T-helper 2 cell treated with Interferon-gamma antibody and Interleukin-4, amounts not matched to agents 5 μg/mL and 100 μg/mL, for 36 hours (primary cell): ENCODE measurements around the gene NPL.
A peak's percentile ranks its signal among the peaks of the same experiment; 100 is the strongest.

Source experiments
- DNase-seq: peaks from one replicate; pipeline ENCODE4 v3.0.0; 2021; ENCODE audit warnings: low spot score
- H3K27ac Mint-ChIP-seq: one replicate; pipeline ENCODE4 v1.8.0; 2021; ENCODE audit warnings: mild to moderate bottlenecking, mixed read lengths
- H3K27me3 Mint-ChIP-seq: one replicate; pipeline ENCODE4 v1.8.0; 2021; ENCODE audit warnings: low read depth, mixed read lengths
- H3K36me3 Mint-ChIP-seq: one replicate; pipeline ENCODE4 v1.8.0; 2021; ENCODE audit warnings: low read depth, mixed read lengths
- H3K4me1 Mint-ChIP-seq: one replicate; pipeline ENCODE4 v1.8.0; 2021; ENCODE audit warnings: low read depth, mixed read lengths
- H3K4me3 Mint-ChIP-seq: one replicate; pipeline ENCODE4 v1.8.0; 2022; ENCODE audit warnings: mild to moderate bottlenecking, moderate library complexity, mixed read lengths
- H3K9me3 Mint-ChIP-seq: one replicate; pipeline ENCODE4 v1.8.0; 2021; ENCODE audit warnings: mixed read lengths

The NPL gene

DNA sequence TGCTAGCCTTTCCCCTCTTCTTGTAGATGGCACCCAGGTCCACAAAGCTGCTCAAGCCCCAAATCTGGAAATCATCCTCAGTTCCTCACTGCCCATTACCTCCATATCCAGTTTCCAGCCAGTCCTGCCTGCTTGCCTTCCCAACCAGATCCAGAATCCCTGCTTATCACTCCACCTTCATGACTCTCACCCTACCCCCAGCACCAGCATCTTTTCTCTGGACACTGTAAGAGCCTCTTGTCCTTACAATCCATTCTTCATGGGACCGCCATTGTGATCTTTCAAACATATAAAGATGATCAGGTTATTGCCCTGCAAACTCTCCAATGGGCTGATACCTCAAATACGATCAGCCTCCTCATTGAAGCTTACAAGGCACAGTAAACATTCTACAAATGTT is 23.5 kb upstream of the NPL start:
- Mint-ChIP-seq H3K36me3 (no peaks in the 10 kb centered on the region), H3K4me1 (peaks cover 2% of the 10 kb centered on the region), H3K27ac (no peak overlapping the region), H3K9me3 (peaks cover 5% of the 10 kb centered on the region), H3K4me3 (no peak overlapping the region), H3K27me3 (peaks cover 8% of the 10 kb centered on the region)
- no peak for DNase-seq

DNA sequence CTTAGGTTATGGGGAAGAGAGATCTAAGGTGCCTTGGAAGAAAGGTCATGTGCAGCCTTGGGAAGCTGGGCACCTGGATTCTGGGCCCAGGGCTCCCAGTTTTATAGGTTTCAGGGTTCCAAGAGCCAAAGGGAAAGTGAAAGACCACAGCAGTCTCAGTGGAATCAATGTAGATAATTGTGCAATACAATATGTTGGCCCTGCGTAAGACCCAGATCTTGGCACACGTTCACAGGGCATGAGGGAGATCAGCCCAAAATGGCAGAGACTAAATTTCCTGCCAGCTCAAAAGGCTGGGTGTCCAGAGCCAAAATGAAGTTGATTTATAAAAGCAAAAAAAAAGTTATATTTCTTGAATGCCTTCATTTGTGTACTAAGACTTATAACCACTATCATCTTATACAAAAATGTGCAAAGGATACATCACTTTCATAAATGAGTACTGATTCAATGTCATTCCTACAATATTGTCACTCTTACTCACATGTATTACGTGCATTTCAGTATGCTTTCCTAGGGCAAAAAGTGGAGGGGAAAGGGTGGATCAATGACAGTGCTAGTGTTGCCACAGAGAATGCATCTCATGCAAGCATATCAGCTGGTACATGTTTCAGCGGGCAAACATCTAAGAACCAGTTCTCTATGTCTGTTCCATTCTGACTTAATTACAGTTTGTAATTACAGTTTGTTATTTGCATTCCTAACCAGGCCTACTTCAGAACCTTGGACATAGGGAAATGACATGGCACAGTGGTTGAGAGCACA is 22.5 kb upstream of the NPL start:
- no peaks in the 10 kb centered on the region for H3K36me3 Mint-ChIP-seq
- DNase-seq: no peak
- no peak overlapping the region for H3K4me3 Mint-ChIP-seq
- no peaks in the 10 kb centered on the region for H3K4me1 Mint-ChIP-seq
- no peaks in the 10 kb centered on the region for H3K9me3 Mint-ChIP-seq
- H3K27ac Mint-ChIP-seq: no peak overlapping the region
- H3K27me3 Mint-ChIP-seq: peaks cover 10% of the 10 kb centered on the region

- no peaks in the 10 kb centered on the region for H3K36me3 Mint-ChIP-seq
- no peaks in the 10 kb centered on the region for H3K9me3 Mint-ChIP-seq
- no peaks in the 10 kb centered on the region for H3K4me1 Mint-ChIP-seq
- DNase-seq: no peak
- H3K27me3 Mint-ChIP-seq: peaks cover 13% of the 10 kb centered on the region
- H3K27ac Mint-ChIP-seq: no peak overlapping the region
- H3K4me3 Mint-ChIP-seq: no peak overlapping the region
Measured at GRCh38 chr1:182768963-182769362, 20.6 kb upstream of the NPL start.

DNA sequence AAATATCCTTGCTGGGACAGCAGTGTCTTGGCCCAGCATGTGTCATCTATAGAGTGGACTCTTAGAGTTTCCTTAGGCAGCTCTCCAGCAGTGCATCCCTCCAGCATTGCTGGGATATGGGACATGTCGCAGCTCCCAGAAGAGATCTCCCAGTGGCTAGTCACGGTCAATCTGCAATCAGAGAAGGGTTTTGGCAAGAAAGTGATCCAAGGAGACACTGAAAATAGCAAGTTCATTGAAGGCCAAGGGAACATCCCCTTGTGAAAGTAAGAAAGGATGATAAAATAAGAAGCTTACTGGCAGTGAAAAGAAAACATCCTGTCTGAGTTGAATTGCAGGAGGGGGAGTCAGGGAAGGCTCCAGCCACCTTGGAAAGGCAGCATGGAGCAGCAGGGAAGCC is 19.3 kb upstream of the NPL start:
- peaks cover 17% of the 10 kb centered on the region for H3K27me3 Mint-ChIP-seq
- H3K27ac Mint-ChIP-seq: no peak overlapping the region
- no peaks in the 10 kb centered on the region for H3K4me1 Mint-ChIP-seq
- no peak overlapping the region for H3K4me3 Mint-ChIP-seq
- no peak for DNase-seq
- H3K9me3 Mint-ChIP-seq: no peaks in the 10 kb centered on the region
- no peaks in the 10 kb centered on the region for H3K36me3 Mint-ChIP-seq

- Mint-ChIP-seq H3K9me3 (no peaks in the 10 kb centered on the region), H3K27me3 (peaks cover 17% of the 10 kb centered on the region), H3K27ac (no peak overlapping the region), H3K4me3 (no peak overlapping the region), H3K36me3 (no peaks in the 10 kb centered on the region), H3K4me1 (no peaks in the 10 kb centered on the region)
- no peak for DNase-seq
Measured at GRCh38 chr1:182771187-182771984, 18.2 kb upstream of the NPL start.

DNA sequence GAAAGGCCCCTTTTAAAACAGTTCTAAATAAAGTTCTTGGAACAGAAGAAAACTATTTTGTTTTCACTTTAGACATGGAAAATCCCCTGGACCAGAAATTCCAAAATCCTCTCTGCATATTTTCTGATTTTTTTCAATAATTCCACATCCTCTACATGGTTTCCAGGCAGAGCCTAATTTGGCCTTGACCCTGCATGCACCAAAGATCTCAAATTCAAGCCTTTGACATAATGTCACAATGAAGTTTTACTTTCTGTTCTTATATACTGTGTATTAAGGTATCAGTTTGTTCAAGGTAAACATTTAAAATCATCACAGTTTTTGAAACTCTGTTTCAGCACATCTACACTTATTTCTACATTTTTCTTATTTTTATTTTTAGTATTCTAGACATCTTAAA is 12.2 kb upstream of the NPL start:
- DNase-seq: no peak
- Mint-ChIP-seq H3K36me3 (no peaks in the 10 kb centered on the region), H3K4me1 (peaks cover 9% of the 10 kb centered on the region), H3K27me3 (peaks cover 14% of the 10 kb centered on the region), H3K4me3 (no peak overlapping the region), H3K9me3 (no peaks in the 10 kb centered on the region), H3K27ac (no peak overlapping the region)

- H3K36me3 Mint-ChIP-seq: no peaks in the 10 kb centered on the region
- H3K4me3 Mint-ChIP-seq: no peak overlapping the region
- H3K27me3 Mint-ChIP-seq: peaks cover 14% of the 10 kb centered on the region
- H3K27ac Mint-ChIP-seq: no peak overlapping the region
- no peaks in the 10 kb centered on the region for H3K9me3 Mint-ChIP-seq
- peaks cover 12% of the 10 kb centered on the region for H3K4me1 Mint-ChIP-seq
- DNase-seq: no peak
Measured at GRCh38 chr1:182778862-182779261, 10.7 kb upstream of the NPL start.

DNA sequence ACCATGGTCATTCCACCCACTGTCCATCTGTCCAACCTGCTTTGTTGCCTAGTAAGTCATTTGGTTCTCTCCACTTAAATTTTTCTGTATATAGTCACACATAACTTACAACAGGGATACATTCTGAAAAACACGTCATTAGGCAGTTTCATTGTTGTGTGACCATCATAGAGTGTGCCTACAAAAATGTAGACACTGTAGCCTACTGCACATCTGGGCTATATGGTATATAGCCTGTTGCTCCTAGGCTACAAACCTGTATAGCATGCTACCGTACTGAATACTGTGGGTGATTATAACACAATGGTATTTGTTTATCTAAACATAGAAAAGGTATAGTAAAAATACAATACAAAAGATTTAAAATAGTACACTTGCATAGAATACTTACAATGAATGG is 10.0 kb upstream of the NPL start:
- Mint-ChIP-seq H3K4me1 (peaks cover 12% of the 10 kb centered on the region), H3K27me3 (peaks cover 8% of the 10 kb centered on the region), H3K9me3 (no peaks in the 10 kb centered on the region), H3K4me3 (no peak overlapping the region), H3K36me3 (no peaks in the 10 kb centered on the region), H3K27ac (no peak overlapping the region)
- no peak for DNase-seq

- peak; percentile 57 for DNase-seq
- peaks cover 15% of the 10 kb centered on the region for H3K4me1 Mint-ChIP-seq
- no peak overlapping the region for H3K27ac Mint-ChIP-seq
- no peaks in the 10 kb centered on the region for H3K36me3 Mint-ChIP-seq
- H3K4me3 Mint-ChIP-seq: no peak overlapping the region
- H3K27me3 Mint-ChIP-seq: peaks cover 13% of the 10 kb centered on the region
- H3K9me3 Mint-ChIP-seq: no peaks in the 10 kb centered on the region
Measured at GRCh38 chr1:182781841-182782586, 7.6 kb upstream of the NPL start.

GRCh38 chr1:182782587-182782913 is 7.0 kb upstream of the NPL start:
- peaks cover 13% of the 10 kb centered on the region for H3K4me1 Mint-ChIP-seq
- H3K27me3 Mint-ChIP-seq: peaks cover 12% of the 10 kb centered on the region
- H3K9me3 Mint-ChIP-seq: no peaks in the 10 kb centered on the region
- no peak overlapping the region for H3K27ac Mint-ChIP-seq
- DNase-seq: no peak
- H3K36me3 Mint-ChIP-seq: no peaks in the 10 kb centered on the region
- no peak overlapping the region for H3K4me3 Mint-ChIP-seq

DNA sequence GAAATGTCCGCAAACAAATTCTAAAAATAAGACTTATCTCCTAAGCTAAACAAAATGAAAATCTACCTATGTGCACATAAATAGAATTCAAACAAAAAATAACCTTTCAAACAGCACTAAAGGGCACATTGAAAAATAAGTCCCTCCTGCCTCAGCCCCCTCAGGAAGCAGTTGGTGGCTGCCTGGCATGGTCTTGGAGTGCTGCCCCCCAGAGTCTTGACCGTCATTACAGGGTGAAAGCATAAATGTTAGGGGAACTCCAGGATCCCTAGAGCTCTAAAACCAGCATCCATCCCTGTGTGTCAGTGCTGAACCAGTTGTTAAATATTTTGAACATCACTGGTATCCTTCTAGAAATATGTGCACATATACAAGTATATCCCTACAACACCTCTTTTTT is 6.5 kb upstream of the NPL start:
- Mint-ChIP-seq H3K4me3 (no peak overlapping the region), H3K9me3 (no peaks in the 10 kb centered on the region), H3K4me1 (peaks cover 13% of the 10 kb centered on the region), H3K36me3 (no peaks in the 10 kb centered on the region), H3K27me3 (peaks cover 16% of the 10 kb centered on the region), H3K27ac (no peak overlapping the region)
- no peak for DNase-seq

GRCh38 chr1:182784556-182785171 is 4.9 kb upstream of the NPL start:
- DNase-seq: no peak
- Mint-ChIP-seq H3K9me3 (no peaks in the 10 kb centered on the region), H3K4me1 (peaks cover 18% of the 10 kb centered on the region), H3K27me3 (peaks cover 25% of the 10 kb centered on the region), H3K4me3 (no peak overlapping the region), H3K36me3 (no peaks in the 10 kb centered on the region), H3K27ac (no peak overlapping the region)

GRCh38 chr1:182785181-182785580 is 4.4 kb upstream of the NPL start:
- DNase-seq: no peak
- no peaks in the 10 kb centered on the region for H3K9me3 Mint-ChIP-seq
- H3K4me3 Mint-ChIP-seq: no peak overlapping the region
- peaks cover 21% of the 10 kb centered on the region for H3K4me1 Mint-ChIP-seq
- peaks cover 28% of the 10 kb centered on the region for H3K27me3 Mint-ChIP-seq
- no peaks in the 10 kb centered on the region for H3K36me3 Mint-ChIP-seq
- H3K27ac Mint-ChIP-seq: no peak overlapping the region
